Fibroblast of villous mesenchyme (primary cell): ENCODE data around the gene PLEKHA8. TPM values are rescaled to one million over a fixed set of nuclear protein-coding genes. Genes with fewer than 3 reads are reported as not detected.
A peak's percentile ranks its signal among the peaks of the same experiment; 100 is the strongest.

ENCODE experiments used
- DNase-seq: peaks from one replicate; pipeline ENCODE4 v3.0.0-alpha.2; 2010; ENCODE audit warnings: low read depth
- H3K4me3 ChIP-seq: 2 replicates; pipeline ENCODE4 v1.5.1; 2011; ENCODE audit warnings: low read depth, mild to moderate bottlenecking, low read length
- CTCF ChIP-seq: IDR thresholded peaks from 2 replicates; pipeline ENCODE4 v1.5.1; 2012; ENCODE audit warnings: low read depth, mild to moderate bottlenecking, low read length; ENCODE audit not compliant: insufficient read depth
- total RNA-seq: library from RNA; depleted of rRNA; stranded (reverse); fragments of >200 nt; gene quantifications from 2 replicates; pipeline ENCODE4 v1.2.3, GENCODE V29; 2012

PLEKHA8 gene
- total RNA-seq, 1 donor, result 17.7 TPM

DNA sequence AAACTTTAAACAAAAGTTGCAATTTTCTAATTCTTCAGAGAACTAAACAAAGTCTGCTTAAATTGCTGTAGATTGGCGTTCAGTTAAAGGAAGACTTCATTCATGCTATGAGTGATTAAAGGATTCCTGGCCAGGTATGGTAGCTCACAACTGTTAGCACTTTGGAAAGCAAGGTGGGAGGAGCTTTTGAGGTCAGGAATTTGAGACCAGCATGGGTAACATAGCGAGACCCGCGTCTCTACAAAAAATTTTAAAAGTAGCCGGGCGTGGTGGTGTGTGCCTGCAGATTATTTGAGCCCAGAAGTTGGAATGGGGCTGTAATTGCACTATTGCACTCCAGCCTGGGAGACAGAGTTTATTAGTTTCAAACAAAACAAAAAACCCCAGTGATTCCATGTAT lies 25.1 kb upstream of the PLEKHA8 start:
- no peak overlapping the region for H3K4me3 ChIP-seq
- DNase-seq, result no peak
- no peak for TF ChIP-seq CTCF

DNA sequence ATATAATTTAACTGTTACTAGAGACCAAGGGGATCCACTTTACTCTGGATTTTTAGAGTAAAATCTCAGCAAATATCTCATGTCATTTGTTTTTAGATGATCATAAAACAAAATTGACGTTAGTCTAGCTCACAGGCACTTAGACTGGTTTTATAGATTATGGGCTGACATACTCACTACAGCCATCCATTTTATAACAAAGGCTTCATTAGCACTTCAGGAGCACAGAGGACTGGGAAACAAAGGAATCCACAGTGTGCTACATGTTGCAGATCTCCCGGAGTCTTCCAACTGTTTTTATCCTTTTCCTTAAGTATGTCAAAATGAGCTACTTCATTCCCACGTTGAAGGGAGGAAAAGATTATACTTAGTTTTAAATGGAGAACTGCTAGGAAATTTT lies 22.7 kb upstream of the PLEKHA8 start:
- no peak overlapping the region for H3K4me3 ChIP-seq
- TF ChIP-seq CTCF, result no peak
- no peak for DNase-seq

- no peak for TF ChIP-seq CTCF
These were observed 18.2 kb upstream of the PLEKHA8 start for GRCh38 chr7:30010021-30010420.

GRCh38 chr7:30012757-30013156 lies 15.5 kb upstream of the PLEKHA8 start:
- no peak overlapping the region for H3K4me3 ChIP-seq
- DNase-seq, result no peak
- TF ChIP-seq CTCF, result no peak

More at GRCh38 chr7:30010021-30010420, 18.2 kb upstream of the PLEKHA8 start:
- H3K4me3 ChIP-seq, result no peak overlapping the region
- DNase-seq, result no peak

GRCh38 chr7:30018451-30018850 lies 9.8 kb upstream of the PLEKHA8 start:
- no peak for TF ChIP-seq CTCF
- no peak overlapping the region for H3K4me3 ChIP-seq
- no peak for DNase-seq

DNA sequence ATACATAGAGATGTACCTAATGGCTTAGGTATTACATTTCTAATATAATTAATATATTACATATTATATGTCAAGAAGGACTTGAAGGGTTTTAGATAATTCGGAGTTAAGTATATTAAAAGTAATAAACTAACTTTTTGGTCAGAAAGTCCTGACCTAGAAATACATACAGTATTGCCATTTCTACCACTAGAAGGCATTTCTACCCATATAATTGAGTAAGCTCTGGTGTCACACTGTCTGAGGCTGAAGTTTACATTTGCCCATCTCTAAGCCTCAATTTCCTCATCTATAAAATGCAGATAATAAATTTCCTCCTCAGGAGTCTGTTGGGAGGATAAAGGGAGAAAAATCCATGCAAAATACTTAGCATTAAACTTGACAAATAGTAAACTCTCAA lies 8.8 kb upstream of the PLEKHA8 start:
- H3K4me3 ChIP-seq, result no peak overlapping the region
- TF ChIP-seq CTCF, result peak; percentile 10
- no peak for DNase-seq

DNA sequence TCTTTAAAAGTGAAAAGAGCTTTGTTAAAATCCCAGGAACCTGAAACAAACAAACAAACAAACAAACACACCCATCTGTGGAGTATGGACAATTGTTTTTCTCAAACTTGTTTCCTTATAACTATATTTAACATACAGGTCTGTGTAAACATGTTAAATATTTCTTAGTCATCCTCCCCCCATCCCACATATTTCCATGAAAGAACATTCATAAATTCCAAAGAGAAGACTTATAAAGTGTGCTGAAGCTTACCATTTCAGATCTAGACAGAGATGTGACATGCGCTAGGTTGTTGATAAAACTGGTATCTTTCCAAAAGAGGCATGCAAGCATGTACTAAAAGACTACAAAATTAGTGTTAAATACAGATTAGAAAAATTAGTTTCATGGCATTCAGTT lies 8.3 kb upstream of the PLEKHA8 start:
- TF ChIP-seq CTCF, result no peak
- no peak for DNase-seq

More for the DNA sequence above, 8.3 kb upstream of the PLEKHA8 start:
- H3K4me3 ChIP-seq, result no peak overlapping the region
